Measurements from ENCODE around the gene GNLY.

DNA sequence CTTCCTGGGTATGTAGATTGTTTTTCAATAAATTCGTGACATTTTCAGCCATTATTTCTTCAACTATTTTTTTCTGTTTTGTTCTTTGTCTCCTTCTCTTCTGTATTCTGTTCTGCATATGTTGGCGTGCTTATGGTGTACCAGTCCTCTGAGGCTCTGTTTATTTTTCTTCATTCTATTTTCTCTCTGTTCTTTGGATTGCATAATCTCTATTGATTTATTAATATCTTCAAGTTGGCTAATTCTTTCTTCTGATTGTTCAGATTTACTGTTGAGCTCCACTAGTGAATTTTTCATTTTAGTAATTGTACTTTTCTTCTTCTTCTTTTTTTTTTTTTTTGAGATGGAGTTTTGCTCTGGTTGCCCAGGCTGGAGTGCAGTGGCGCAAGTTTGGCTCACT lies 9.9 kb downstream of the GNLY start:
- TF ChIP-seq TAF1 (IDR thresholded peaks at IDR 0.05; ENCODE audit: borderline replicate concordance, insufficient read depth, low read length) (no peak), REST (IDR thresholded peaks at IDR 0.05; ENCODE audit: insufficient read depth in 1 of 2, low read depth in 2 of 2, low read length in 2 of 2) (no peak), FOXP2 (optimal IDR thresholded peaks at IDR 0.05; ENCODE audit: borderline replicate concordance, extremely low read depth, extremely low read length, insufficient read depth) (no peak), POLR2AphosphoS5 (IDR thresholded peaks at IDR 0.05; ENCODE audit: low read depth, low read length) (no peak)
